SK-N-SH (cell line): ENCODE measurements around the gene SLC9A4.

Experiments
- EP300 ChIP-seq, 2 experiments: IDR thresholded peaks; 2 replicates each; pipeline versions ENCODE4 v1.4.0 to v1.6.1; 2012; ENCODE audit warnings: borderline replicate concordance in 1 of 2, low read depth in 1 of 2, low read length in 1 of 2
- NRF1 ChIP-seq: IDR thresholded peaks from 2 replicates; pipeline ENCODE4 v1.6.1; 2012; ENCODE audit warnings: low read depth, mild to moderate bottlenecking, low read length
- POLR2AphosphoS5 ChIP-seq: IDR thresholded peaks from 2 replicates; pipeline ENCODE4 v1.6.1; 2012; ENCODE audit warnings: low read depth, low read length
- TF ChIP-seq, protein P1 (sequence below): fragments of 200-600 bp; sonication (generic); IDR thresholded peaks from 2 replicates; pipeline ENCODE4 v1.6.1; 2017; ENCODE audit warnings: antibody characterized with exemption, mild to moderate bottlenecking, moderate library complexity

DNA sequence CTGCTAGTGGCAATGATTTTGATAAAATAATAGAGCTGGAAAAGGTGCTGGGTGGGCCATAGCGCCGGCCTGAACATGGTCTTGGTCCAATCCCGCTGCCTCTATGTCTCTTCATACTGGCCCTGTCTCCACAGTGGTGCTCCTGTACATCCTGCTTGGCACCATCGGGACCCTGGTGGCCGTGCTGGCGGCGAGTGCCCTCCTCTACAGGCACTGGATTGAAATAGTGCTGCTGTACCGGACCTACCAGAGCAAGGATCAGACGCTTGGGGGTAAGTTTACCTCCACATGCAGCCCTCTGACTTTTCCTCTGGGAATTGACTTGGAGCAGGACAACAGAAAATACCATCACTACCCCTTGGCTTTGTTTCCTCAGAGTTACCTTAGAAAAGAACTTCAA, 26.1 kb upstream of the SLC9A4 start:
- TF ChIP-seq, protein P1, sequence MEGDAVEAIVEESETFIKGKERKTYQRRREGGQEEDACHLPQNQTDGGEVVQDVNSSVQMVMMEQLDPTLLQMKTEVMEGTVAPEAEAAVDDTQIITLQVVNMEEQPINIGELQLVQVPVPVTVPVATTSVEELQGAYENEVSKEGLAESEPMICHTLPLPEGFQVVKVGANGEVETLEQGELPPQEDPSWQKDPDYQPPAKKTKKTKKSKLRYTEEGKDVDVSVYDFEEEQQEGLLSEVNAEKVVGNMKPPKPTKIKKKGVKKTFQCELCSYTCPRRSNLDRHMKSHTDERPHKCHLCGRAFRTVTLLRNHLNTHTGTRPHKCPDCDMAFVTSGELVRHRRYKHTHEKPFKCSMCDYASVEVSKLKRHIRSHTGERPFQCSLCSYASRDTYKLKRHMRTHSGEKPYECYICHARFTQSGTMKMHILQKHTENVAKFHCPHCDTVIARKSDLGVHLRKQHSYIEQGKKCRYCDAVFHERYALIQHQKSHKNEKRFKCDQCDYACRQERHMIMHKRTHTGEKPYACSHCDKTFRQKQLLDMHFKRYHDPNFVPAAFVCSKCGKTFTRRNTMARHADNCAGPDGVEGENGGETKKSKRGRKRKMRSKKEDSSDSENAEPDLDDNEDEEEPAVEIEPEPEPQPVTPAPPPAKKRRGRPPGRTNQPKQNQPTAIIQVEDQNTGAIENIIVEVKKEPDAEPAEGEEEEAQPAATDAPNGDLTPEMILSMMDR: no peak
- TF ChIP-seq EP300 (IDR thresholded peaks at IDR 0.05; ENCODE audit: borderline replicate concordance in 1 of 2, low read depth in 1 of 2, low read length in 1 of 2) (no peak), POLR2AphosphoS5 (no peak), NRF1 (no peak)
